ENCODE results near the gene ARHGAP15. TPM values are rescaled to one million over a fixed set of nuclear protein-coding genes. Genes with fewer than 3 reads are reported as not detected.

Gene ARHGAP15
- total and polyA plus RNA-seq, 3 donors from 2014 or later, result 2.2 to 15.0 (median 7.7) TPM

DNA sequence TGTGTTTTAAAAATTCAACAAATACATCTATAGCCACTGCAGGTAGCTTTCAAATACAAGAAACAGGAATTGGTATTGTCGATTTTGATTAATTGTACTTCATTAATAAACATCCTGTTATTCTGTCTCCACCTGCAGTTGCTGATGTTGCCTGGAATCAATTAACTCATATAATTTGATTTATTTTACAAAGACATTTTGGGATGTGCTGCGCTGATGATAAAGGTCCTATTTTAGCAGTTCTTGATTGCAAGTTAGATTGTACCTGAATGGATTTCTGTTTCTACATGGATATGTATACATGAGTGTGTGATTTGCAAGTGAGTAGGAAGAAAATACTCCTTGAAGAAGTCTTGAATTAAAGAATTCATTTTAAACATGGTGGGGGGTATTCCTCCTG lies 605.3 kb downstream of the ARHGAP15 start:
- 90 to 91% methylated on average over 2 of the region's 2 CpGs for WGBS, 2 donors
- Histone ChIP-seq H3K4me3 (no peak overlapping the region), H3K9me3 (no peaks in the 10 kb centered on the region), H3K27me3 (no peaks in the 10 kb centered on the region), H3K4me1 (no peaks in the 10 kb centered on the region), H3K36me3 (ENCODE audit: low read depth, missing control alignments) (no peaks in the 10 kb centered on the region), H3K27ac (no peak overlapping the region)
- DNase-seq, result no peak
- TF ChIP-seq, protein P1, sequence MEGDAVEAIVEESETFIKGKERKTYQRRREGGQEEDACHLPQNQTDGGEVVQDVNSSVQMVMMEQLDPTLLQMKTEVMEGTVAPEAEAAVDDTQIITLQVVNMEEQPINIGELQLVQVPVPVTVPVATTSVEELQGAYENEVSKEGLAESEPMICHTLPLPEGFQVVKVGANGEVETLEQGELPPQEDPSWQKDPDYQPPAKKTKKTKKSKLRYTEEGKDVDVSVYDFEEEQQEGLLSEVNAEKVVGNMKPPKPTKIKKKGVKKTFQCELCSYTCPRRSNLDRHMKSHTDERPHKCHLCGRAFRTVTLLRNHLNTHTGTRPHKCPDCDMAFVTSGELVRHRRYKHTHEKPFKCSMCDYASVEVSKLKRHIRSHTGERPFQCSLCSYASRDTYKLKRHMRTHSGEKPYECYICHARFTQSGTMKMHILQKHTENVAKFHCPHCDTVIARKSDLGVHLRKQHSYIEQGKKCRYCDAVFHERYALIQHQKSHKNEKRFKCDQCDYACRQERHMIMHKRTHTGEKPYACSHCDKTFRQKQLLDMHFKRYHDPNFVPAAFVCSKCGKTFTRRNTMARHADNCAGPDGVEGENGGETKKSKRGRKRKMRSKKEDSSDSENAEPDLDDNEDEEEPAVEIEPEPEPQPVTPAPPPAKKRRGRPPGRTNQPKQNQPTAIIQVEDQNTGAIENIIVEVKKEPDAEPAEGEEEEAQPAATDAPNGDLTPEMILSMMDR (IDR thresholded peaks at IDR 0.05), result no peak
- no peak for TF ChIP-seq POLR2A (IDR thresholded peaks at IDR 0.05)
- intact Hi-C loops (cut with DNase I; ENCODE audit: low total_unique reads), result no loop called here

DNA sequence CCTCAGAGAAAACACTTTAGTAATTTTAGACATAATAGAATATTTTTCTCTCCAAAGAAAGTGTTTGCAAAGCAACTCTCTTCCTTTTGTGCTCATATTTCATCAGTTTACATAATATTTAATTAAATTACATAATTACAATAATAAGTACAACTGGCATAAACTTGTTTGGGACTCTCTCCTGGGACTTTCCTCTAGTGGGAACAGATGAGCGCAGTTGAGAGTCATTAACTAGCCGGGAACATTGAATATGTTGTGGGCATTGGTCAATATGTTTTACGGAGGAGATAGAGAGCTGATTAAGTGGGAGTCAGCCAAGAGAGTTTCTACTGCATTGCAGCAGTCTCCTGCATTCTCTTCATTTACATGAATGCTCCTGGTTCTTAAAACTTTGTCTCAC lies 607.7 kb downstream of the ARHGAP15 start:
- H3K9me3 ChIP-seq, result no peaks in the 10 kb centered on the region
- WGBS, 2 donors, result 86 to 91% methylated on average over 3 of the region's 3 CpGs
- TF ChIP-seq, protein P1 (IDR thresholded peaks at IDR 0.05), result no peak
- TF ChIP-seq POLR2A (IDR thresholded peaks at IDR 0.05), result no peak
- H3K4me1 ChIP-seq, result no peaks in the 10 kb centered on the region
- DNase-seq, result no peak
- H3K27ac ChIP-seq, result no peak overlapping the region
- H3K4me3 ChIP-seq, result no peak overlapping the region
- H3K36me3 ChIP-seq (ENCODE audit: low read depth, missing control alignments), result no peaks in the 10 kb centered on the region
- H3K27me3 ChIP-seq, result no peaks in the 10 kb centered on the region
- intact Hi-C loops (cut with DNase I; ENCODE audit: low total_unique reads), result no loop called here

DNA sequence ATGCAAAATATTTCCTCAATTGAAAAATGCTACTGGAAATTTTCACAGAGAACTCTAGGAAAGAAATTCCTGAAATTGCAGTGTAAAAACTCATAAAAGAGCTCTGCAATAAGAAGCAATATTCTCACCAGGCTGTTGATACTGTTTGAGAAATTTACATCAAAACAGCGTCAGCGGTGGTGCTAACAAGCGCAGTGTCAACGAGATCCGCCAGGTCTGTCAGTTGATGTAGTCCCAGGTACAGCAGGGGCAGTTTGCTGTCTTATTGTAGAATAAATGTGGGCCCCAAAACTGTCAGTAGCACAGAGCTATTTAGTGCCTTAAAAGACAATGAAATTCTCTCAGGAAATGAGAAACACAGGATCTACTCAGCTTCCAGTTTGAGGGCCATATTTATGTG lies 611.2 kb downstream of the ARHGAP15 start:
- DNase-seq, result no peak
- H3K4me3 ChIP-seq, result no peak overlapping the region
- no peaks in the 10 kb centered on the region for H3K36me3 ChIP-seq (ENCODE audit: low read depth, missing control alignments)
- 94 to 95% methylated on average over 5 of the region's 5 CpGs for WGBS, 2 donors
- intact Hi-C loops (cut with DNase I; ENCODE audit: low total_unique reads), result no loop called here
- no peaks in the 10 kb centered on the region for H3K27me3 ChIP-seq
- no peak overlapping the region for H3K27ac ChIP-seq
- no peaks in the 10 kb centered on the region for H3K9me3 ChIP-seq
- H3K4me1 ChIP-seq, result no peaks in the 10 kb centered on the region
- TF ChIP-seq, protein P1 (IDR thresholded peaks at IDR 0.05), result no peak
- TF ChIP-seq POLR2A (IDR thresholded peaks at IDR 0.05), result no peak

DNA sequence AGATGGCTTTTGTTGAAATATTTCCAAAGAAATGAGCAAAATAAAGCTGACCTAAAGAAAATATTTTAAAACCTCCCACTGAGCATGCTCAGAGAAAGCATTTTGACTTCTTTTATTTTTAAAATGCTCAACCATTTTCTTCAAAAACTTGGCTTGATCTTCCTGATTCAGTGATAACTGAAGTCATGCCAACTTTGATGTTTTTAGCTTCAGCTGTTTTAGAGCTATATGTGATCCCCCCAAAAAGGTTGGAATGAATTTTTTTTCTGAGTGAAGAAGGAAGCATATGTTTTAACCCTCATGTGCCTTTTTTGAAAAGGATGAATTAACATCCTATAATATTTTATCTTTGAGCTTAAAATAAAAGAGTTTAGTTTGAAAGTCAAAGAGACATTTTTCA lies 612.0 kb downstream of the ARHGAP15 start:
- no peaks in the 10 kb centered on the region for H3K9me3 ChIP-seq
- no peaks in the 10 kb centered on the region for H3K27me3 ChIP-seq
- TF ChIP-seq POLR2A (IDR thresholded peaks at IDR 0.05), result no peak
- DNase-seq, result no peak
- no peaks in the 10 kb centered on the region for H3K36me3 ChIP-seq (ENCODE audit: low read depth, missing control alignments)
- no peak overlapping the region for H3K27ac ChIP-seq
- H3K4me1 ChIP-seq, result no peaks in the 10 kb centered on the region
- intact Hi-C loops (cut with DNase I; ENCODE audit: low total_unique reads), result no loop called here
- no peak overlapping the region for H3K4me3 ChIP-seq

DNA sequence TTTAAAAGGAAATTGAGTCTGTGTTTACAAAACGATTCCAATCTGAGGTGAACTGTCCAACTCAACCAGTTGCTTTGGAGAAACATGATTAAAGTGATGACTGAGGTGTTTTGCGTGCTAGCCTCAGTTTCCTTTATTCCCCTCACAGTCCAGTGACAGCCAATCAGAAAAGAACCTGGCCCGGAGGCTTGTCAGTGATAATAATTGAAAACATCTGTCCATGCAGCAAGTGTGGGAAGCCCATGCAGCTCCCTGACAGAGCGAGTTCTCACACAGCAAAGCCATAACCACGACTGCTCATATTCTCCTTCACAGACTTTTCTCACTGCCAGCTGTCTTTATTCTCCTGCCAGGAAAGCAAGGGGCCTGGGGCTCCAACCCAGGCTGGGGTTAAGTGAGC lies 613.4 kb downstream of the ARHGAP15 start:
- Histone ChIP-seq H3K4me3 (no peak overlapping the region), H3K36me3 (ENCODE audit: low read depth, missing control alignments) (no peaks in the 10 kb centered on the region), H3K4me1 (no peaks in the 10 kb centered on the region), H3K27ac (no peak overlapping the region), H3K9me3 (no peaks in the 10 kb centered on the region), H3K27me3 (no peaks in the 10 kb centered on the region)
- no peak for DNase-seq
- TF ChIP-seq, protein P1 (IDR thresholded peaks at IDR 0.05), result no peak
- TF ChIP-seq POLR2A (IDR thresholded peaks at IDR 0.05), result no peak
- intact Hi-C loops (cut with DNase I; ENCODE audit: low total_unique reads), result no loop called here
- WGBS, 2 donors, result 87 to 88% methylated on average over 5 of the region's 5 CpGs
